Colonic mucosa (tissue), 4 donors: ENCODE data around the gene PAPOLA. TPM values are rescaled to one million over a fixed set of nuclear protein-coding genes. Genes with fewer than 3 reads are reported as not detected.

Experiments
- DNase-seq: peaks from one replicate; pipeline ENCODE4 v3.0.0-alpha.2; 2020
- H3K27ac ChIP-seq: fragments of 200-600 bp; one replicate; pipeline ENCODE4 v1.8.0; 2021
- H3K27me3 ChIP-seq: fragments of 200-600 bp; one replicate; pipeline ENCODE4 v1.8.0; 2021
- H3K36me3 ChIP-seq: fragments of 200-600 bp; one replicate; pipeline ENCODE4 v1.8.0; 2021
- H3K4me1 ChIP-seq: fragments of 200-600 bp; one replicate; pipeline ENCODE4 v1.8.0; 2021; ENCODE audit warnings: mild to moderate bottlenecking
- H3K4me3 ChIP-seq: fragments of 200-600 bp; one replicate; pipeline ENCODE4 v1.8.0; 2021
- H3K9ac ChIP-seq, 2 donors: one replicate each; pipeline ENCODE4 v1.7.0; 2013; ENCODE audit warnings: control low read depth in 2 of 2, low read depth in 2 of 2, low read length in 2 of 2
- H3K9me3 ChIP-seq: fragments of 200-600 bp; one replicate; pipeline ENCODE4 v1.8.0; 2021
- CTCF ChIP-seq: fragments of 200-600 bp; IDR thresholded peaks from one replicate; pipeline ENCODE4 v1.8.0; 2022; ENCODE audit warnings: antibody characterized with exemption, mild to moderate bottlenecking
- intact Hi-C: fragments of 100-400 bp; cut with DNase I; formaldehyde crosslinking; loops from one replicate; pipeline ENCODE4 v1.14.1; 2022
- total RNA-seq, 2 donors: library from RNA; stranded (reverse); fragmentation: NEBNext Ultra II Directional in 1 of 2; extraction: Animal tissue kit (Norgen Biotek cat#: 25700) in 1 of 2; gene quantifications; one replicate each; pipeline ENCODE4 v1.2.1, GENCODE V29; 2021
- donor health status: healthy.
- donor health status: DM: no; HTN: no; CAD: no.
- donor health status: DM: no; HTN: no; CAD: no.

PAPOLA gene
- total RNA-seq, 2 donors from 2014 or later = 176 to 196 TPM

- TF ChIP-seq CTCF = no peak
- intact Hi-C loops = no loop called here
- Histone ChIP-seq H3K27me3 (no peaks in the 10 kb centered on the region), H3K27ac (no peak overlapping the region), H3K4me1 (no peaks in the 10 kb centered on the region), H3K4me3 (no peak overlapping the region), H3K9me3 (no peaks in the 10 kb centered on the region), H3K36me3 (no peaks in the 10 kb centered on the region), H3K9ac (no peak overlapping the region)
- peak; percentile 10 for DNase-seq
Measured at GRCh38 chr14:96582411-96582961, 80.3 kb downstream of the PAPOLA start.

- H3K4me3 ChIP-seq = no peak overlapping the region
- no peak overlapping the region for H3K9ac ChIP-seq
- no peaks in the 10 kb centered on the region for H3K36me3 ChIP-seq
- no peaks in the 10 kb centered on the region for H3K4me1 ChIP-seq
- no peak for DNase-seq
- no peak overlapping the region for H3K27ac ChIP-seq
- intact Hi-C loops = no loop called here
- no peak for TF ChIP-seq CTCF
- H3K9me3 ChIP-seq = no peaks in the 10 kb centered on the region
- no peaks in the 10 kb centered on the region for H3K27me3 ChIP-seq
Measured at GRCh38 chr14:96582995-96583394, 80.8 kb downstream of the PAPOLA start.

GRCh38 chr14:96583569-96584041, 81.4 kb downstream of the PAPOLA start:
- Histone ChIP-seq H3K9me3 (no peaks in the 10 kb centered on the region), H3K4me1 (no peaks in the 10 kb centered on the region), H3K9ac (no peak overlapping the region), H3K4me3 (no peak overlapping the region), H3K27ac (no peak overlapping the region), H3K27me3 (no peaks in the 10 kb centered on the region), H3K36me3 (no peaks in the 10 kb centered on the region)
- intact Hi-C loops = no loop called here
- no peak for TF ChIP-seq CTCF
- DNase-seq = peak; percentile 7

GRCh38 chr14:96584199-96584906, 82.2 kb downstream of the PAPOLA start:
- Histone ChIP-seq H3K4me1 (no peaks in the 10 kb centered on the region), H3K27ac (no peak overlapping the region), H3K4me3 (no peak overlapping the region), H3K9ac (no peak overlapping the region), H3K36me3 (no peaks in the 10 kb centered on the region), H3K27me3 (no peaks in the 10 kb centered on the region), H3K9me3 (no peaks in the 10 kb centered on the region)
- DNase-seq = peak; percentile 18
- no peak for TF ChIP-seq CTCF
- intact Hi-C loops = no loop called here

GRCh38 chr14:96584907-96585671, 82.9 kb downstream of the PAPOLA start:
- Histone ChIP-seq H3K4me1 (no peaks in the 10 kb centered on the region), H3K27ac (no peak overlapping the region), H3K27me3 (no peaks in the 10 kb centered on the region), H3K4me3 (no peak overlapping the region), H3K36me3 (no peaks in the 10 kb centered on the region), H3K9ac (no peak overlapping the region), H3K9me3 (no peaks in the 10 kb centered on the region)
- no peak for TF ChIP-seq CTCF
- intact Hi-C loops = no loop called here
- DNase-seq = no peak
